SKM-1 treated with dmso at 0.1 percent for 144 hours (cell line): Measurements from ENCODE around the gene PLA2G4F.

Source experiments
- DNase-seq: peaks from one replicate; lab custom pipeline; 2025; ENCODE audit not compliant: unreplicated experiment; lab: John Stamatoyannopoulos, UW

Gene PLA2G4F

DNA sequence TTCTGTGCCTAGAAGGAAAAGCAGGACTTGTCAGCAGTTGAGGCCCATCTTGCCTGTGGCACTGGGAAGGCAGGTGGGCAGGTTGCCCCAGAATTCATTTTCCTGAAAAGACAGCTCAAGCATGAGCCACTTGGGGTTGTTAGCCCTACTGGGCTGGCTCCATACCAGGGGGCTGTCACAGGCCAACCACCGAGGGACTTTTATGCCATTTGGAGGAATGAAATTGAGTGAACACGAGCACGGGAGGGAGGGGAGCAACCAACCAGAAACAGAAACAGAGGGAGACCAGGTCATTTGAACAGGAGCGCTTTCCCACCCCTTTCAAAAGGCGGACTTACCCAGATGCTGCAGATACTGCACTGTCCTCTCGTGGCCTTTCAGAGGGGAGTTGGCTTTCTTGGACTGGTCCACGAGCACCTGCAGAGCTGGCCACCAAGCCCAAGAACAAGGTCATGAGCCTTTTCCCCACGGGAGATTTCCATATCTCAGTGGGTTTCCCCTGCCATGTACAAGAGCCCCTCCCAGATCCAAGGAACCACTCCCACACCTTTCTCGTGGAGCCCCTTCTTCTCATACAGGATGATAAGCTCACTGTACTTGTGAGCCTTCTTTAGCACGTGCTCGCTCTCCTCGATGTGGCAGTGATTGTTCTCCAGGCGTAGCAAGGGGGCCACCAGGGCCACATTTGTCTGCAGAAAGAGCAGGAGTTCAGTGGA, 9.9 kb upstream of the PLA2G4F start:
- DNase-seq: no peak

DNA sequence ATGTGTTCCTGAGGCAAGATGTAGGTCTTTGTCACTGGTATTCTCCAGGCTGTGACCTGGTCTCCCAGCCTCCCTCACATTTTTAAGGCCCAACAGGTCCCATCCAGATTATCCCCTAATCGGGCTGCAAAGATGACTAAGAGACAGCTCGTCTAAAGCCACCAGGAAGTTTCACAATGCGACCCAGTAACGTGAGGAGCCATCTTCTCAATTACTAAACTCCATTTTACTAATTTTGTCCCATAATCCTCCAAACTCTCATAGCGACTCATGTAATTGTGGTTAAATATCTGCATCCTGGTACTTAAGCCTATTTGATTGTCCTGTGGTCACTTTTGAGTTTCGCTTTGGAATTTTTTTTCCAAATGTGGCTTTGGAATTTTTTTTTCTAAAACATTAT, 8.7 kb upstream of the PLA2G4F start:
- DNase-seq: no peak

DNA sequence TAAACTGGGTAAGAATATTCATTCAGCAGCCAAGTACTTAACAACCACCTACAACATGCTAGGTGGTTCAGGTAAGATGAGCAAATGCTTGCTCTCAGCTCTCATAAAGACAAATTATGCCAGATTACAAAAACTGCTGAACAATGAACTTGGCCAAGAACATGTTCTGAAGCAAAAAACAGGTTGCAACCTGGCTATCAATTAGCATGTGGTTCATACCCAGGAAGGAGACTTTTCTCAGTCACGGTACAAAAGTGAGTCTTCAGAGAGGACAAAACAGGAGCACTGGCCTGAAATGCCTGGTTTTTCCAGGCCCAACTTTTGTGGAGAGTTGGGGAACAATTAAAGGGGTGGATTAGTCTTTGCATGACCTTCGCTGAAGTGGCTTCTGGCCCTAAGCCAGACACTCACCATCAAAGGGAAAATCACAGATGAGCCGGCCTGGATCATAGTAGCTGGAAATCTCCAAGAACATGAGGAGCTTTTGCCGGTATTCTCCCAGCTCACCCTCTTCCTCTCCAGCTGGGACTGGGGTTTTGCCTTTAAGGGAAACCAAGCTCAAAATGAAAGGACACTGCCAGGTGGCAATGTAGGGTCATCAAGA, 7.6 kb upstream of the PLA2G4F start:
- no peak for DNase-seq

DNA sequence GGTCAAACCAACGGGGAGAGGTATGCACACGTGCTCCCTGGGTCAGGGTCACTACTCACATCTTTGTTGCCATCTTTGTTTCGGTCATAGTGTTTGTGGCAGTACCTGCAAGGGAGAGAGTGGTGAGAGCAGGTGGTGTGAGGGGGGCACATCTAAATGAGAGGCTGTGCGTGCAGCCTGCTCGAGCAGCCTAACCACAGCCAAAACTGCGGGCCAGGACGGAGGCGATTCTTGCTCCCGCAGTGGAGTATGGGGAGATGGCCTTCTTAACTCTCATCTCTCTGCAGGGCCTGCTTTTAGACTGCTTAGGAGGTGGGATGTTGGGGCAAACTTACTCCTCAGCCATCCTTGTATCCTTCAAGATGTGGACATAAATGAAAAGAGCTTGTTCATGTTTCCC, 6.9 kb upstream of the PLA2G4F start:
- no peak for DNase-seq

DNA sequence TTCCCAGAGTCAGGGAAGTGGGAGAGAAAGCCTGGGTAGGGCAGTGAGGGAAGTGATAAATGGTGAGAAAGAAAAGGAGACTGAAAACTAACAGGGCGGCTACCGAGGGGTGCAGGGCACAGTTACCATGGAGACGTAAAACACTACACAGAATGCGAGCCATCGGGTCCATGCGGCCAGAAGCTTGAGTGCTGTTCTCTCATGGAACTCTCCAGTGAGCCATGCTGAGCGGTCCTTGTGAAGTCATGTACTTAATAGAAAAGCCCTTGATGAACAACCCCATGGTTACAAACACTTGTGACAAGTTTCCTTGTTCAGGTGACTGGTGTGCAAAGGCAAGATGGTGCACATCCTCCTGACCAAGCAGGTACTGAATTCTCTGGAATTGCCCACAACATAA, 3.7 kb upstream of the PLA2G4F start:
- no peak for DNase-seq

DNA sequence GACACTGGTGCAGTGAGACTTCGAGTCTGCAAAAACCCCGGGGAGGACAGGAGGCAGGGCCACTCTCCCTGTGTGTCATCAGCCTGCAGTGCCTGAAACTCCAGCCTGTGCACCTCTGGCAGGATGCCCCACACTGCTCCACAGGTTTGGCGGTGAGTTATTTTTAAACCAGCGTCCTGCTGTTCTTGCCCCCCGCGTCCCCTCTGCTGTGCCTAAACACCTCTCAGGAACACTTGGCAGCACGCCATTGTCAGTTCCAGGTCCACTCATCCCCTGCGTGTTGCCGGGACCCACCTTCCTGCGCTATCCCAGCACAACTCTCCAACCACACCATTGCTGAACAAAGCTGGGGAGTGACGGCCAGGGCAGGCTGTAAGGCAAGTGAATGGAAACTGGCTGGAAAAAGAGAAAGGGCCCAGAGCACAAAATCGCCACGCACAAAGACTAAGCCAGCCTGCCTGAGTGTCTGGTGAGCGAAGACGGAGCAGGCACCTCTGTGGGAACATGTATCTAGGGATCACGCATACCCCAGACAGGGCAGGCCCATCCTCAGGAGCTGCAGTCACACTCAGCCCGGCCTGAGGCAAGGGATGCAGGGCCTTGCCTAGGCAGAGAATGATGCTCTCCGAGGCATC, 3.1 kb upstream of the PLA2G4F start:
- DNase-seq: no peak

DNA sequence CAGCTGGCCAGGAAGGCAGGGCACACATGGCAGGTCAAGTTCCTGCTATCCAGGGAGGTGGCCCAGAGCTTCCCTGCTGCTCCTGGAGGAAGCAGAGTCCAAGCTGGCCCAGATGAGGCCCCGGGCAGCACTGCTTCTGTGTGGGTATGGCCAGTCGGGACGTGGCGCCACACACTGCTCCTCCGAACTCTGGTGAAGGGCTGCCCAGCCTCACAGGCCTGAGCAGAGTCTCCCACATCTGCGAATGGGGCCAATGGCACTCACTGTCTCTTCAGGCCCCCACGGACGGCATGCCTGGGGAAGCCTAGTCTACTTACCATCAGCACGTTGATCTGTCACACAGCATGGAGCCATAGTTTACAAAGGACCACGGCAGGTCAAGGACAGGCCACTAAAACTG, 2.5 kb upstream of the PLA2G4F start:
- DNase-seq: no peak

DNA sequence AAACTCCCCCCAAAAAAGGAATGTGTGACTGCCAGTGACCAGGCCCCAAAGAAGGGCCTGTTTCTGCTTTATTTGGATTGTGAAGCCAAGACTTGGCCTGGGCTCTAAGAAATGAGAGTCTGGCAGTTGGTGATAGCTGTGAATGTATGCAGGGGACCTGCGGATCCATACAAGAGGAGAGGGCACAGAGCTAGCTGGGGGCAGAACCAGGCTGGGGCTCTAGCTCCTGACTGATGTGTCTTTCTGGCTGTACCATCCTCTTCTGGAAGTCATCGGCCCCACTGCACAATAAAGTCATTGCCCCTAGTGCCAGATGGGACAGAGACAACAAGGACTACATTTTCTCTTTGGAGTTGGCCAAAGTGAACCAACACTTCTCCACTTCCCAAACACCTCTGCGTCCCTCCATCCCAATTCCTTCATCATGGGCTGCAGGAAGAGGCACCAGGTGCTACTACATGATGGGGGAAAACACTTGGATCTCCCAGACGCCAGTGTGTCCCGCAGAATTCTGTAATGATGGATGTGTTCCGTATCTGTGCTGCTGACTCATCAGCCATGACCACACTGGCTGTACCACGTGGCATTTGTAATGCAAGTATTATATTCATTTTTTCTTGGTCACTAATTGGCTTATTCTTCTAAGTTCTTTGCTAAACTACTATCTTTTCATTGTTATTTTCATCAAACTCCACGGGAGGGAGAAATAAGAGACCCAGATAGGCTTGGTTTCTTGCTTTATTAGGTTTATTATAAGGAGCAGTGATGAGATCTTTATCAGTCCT, 1.7 kb upstream of the PLA2G4F start:
- no peak for DNase-seq

DNA sequence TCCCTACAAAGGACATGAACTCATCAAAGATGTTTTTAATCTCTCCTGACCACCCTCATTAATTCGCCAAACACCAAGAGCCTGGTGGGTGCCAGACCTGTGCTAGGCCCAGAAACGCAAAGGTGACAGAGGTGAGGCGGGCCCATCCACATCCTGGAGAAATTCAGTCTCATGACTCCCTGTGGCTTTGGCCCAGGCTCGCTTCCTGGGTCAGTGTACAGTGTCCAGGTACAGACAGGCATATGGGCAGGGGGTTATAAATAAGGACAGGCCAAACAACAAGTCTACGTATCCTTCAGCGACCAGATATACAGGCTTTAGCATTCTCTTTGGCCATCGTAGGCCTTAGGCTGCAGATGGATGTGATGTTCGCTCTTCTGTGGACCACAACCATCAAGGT, 945 bp upstream of the PLA2G4F start:
- no peak for DNase-seq

DNA sequence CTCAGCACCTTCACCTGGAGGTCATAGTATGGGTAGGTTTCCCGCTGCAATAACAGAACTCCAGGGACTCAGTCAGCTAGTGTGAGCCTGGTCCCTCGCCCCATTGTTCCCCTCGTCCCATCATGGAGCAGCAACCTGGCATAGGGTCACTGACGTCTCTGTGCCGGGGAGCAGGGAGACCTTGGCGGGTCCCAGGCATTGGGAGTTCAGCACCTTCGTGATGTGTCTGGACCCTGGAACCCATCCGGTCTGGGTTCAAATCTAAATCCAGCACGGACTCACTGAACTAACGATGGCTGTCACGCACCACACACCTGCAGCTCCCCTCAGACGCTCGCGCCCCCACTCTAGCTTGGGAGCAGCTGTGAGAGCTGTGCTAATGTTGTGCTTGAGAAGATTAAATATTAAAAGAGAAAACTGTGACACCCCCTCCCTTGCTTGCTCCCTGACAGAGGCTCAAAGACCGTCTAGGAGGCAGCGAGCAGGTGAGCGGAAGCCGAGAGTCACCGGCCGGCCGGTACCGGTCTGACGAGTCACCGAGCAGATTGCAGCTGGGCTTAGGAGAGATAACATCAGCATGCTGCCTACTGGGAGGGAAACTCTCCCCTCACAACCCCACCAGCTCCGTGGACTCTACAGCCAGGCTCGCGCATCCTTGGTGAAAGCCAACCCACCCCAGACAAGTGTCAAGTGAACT, 742 bp downstream of the PLA2G4F start:
- DNase-seq: no peak

DNA sequence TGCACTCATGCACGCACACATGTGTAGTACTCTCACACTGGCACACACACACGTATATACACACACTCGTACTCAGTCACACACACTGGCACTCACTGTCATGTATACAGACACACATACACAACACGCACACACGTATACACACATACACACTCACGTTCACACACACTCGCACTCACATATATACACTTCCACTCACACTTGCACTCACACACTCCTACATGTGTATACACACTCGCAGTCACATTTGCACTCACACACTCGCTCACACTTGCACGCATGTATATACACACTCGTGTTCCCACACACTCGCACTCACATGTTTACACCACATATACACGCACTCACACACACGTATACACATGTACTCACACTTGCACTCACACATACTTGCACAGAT, 1.5 kb downstream of the PLA2G4F start:
- DNase-seq: no peak

DNA sequence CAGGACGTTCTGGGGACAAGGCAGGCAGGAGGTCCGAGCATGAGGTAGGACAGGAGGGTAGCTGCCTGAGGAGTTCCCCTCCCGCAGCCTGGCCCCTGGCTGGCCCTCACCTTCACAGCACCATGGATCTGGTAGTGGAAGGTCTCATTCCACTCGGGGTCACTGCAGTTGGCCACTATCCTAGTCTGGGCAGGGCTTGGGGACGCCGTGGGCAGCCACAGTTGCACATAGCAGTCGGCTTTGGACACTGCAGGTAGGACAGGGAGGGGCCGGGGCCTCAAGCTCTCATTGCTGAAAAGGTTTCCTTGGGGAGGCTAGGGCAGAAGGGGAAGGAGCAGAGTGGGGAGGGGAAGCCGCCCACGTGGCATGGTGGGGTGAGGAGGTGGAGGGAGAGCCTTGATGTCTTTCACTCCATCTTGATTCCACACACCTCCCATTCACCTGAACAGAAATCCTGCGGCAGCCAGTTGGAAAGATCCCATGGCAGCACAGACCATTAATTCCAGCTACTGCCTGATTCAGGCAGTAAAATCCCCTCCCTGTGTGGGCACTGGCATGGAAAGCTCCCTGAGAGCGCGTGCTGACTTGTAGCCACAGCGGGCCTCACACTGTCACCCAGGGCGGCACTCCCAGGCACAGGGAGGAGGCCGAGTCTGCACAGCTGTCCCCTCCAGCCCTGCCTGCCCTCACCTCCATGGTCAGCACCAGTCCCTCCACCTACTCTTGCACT, 2.1 kb downstream of the PLA2G4F start:
- no peak for DNase-seq

DNA sequence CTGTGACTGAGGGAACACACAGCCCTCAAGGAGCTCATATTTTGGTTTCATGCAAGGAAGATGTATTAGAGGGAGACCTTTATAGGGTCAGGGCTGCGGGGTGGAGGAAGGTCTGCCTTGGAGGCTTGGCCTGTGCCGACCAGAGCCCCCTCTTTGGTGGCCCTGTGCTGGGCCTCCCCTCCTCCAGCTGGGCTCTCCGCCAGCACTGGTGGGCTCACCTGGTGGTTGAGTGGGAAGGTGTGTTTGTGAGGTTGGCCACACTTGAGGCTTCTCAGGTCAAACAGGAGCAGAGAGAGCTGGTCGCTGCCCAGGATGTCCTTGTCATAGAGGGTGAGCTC, 2.6 kb downstream of the PLA2G4F start:
- no peak for DNase-seq

DNA sequence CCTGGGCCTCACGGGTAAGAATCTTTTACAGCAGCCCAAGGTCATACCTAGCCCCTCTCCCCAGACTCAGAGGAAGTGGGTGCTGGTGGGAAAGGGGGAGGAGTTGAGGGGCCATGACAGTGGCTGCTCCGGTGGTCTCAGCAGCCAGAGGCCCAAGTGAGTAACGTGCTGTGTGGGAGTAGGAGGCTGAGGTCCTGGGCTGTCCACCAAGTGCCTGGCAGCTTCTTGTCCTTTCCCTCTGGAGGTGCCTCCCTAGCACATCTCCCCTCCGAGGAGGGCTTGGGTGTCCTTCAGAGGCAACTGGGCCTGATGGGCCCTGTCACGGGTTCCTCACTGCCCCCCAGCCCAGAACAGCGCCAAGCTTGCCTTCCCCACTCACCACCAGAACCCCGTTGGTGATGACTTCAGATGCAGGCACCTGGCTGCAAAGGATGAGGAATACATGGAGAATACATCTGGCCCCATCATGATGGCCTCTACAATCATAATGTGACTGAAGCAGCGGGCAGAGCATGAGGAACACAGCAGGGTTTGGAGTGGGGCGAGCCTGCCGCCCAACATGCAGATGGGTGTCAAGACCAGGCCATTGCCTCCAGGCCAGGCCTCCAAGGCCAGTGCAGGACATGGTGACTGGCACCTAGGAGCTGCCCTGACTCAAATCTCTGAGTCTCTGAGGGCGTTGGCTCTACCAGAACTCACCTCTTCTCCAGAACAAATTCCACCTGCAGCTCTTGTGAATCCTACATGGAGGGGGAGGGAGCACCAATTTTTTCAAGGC, 3.3 kb downstream of the PLA2G4F start:
- no peak for DNase-seq

DNA sequence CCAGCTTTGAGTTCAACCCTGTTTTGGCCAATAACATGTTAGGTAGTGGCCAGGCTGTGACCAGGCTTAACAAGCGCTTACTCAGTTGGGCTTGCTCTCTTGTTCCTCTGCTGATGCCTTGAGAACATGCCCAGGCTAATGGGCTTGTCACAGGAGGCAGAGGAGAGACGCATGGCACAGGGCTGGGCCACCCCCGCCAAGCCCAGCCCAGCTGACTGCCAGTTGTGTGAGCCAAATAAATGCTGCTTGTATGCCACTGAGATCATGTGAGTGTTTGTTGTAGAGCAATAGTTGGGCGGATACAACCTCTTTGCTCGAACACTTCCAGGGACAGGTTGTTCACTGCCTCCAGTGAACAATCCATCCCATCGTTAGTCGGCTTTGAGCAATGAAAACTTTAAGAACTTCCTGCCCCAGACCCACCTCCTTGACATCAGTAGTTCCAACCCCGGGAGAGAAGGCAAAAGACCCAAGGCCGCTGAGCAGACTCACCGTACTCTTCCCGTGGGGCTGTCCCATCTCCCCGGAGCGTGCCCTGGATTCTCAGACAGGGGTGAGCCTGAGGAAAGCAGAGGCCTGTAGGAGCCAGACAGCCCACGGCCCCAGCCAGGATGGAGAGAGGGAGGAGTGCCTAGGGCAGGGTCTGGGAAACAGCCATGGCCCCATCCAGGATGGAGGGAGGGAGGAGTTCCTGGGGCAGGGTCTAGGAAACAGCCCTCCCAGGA, 4.1 kb downstream of the PLA2G4F start:
- no peak for DNase-seq

DNA sequence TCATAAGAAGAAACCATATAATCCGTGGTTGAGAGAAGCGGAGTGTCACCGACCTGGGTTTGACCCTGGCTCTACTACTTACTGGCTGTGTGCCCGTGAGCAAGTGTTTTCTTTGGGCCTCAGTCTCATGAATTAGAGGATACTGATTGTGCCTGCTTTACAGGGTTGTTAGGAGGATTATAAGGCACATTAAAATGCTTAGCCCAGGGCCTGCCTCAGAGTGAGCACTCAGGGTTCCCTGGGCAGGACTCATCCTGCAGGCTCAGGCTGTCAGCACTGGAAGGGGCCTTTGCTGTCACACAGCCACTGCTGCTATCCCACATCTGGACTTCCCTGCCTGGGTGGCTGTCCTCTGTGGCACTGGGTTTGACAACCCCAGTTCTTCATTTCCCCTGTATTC, 4.7 kb downstream of the PLA2G4F start:
- no peak for DNase-seq

DNA sequence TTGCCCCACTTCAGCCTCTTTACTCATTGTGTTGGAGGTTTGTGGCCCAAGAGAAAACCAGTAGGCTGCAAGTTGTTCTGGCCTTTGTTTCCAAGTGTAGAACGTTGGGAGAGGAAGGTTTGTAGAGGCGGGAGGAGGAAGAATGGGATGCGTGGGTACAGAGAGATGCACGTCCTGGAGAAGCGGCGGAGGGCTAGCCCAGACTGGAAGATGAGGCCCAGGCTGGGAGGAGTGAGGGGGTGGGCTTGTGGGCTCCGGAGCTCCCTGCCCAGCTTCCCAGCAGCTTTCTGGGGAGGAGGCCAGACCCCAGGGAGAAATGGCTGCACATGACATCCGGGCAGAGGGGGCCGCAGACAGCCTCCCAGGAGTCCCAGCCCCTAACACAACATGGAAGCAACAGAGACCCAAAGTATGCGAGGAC, 5.3 kb downstream of the PLA2G4F start:
- no peak for DNase-seq

DNA sequence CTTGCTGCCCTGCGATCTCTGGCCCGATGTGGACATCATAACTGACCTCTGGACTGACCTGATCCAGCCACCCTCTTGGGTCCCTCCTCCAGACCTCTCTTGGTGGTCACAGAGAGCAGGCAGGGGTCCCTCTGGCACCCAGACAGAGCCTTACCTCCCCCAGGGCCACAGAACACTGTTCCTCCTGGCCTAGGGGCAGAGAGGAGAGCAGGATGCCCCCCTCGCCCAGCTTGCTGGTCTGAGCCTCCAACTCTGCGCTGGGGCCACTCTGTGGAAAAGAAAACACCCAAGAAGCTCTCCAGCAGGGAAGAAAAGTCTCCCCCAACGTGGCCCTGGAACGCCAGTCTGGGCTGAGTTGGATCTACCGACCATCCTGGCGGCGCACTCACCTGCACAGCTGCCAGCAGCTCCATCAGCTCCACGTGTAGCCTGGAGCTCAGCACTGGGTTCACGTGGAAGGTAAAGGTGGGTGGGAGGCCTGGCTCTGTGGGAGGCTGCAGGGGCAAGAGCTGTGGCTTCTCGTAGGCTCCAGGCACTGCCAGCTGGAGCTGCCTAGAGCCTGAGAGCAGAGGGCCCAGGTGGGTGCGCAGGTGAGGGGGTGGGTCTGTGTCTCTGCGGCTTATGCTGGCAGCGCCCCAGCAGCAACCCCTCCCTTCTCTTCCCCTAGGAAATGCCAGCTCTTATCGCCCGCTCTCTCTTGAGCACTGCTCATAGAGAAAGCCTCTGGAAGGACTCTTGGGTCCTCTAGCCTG, 6.0 kb downstream of the PLA2G4F start:
- no peak for DNase-seq
